A549 (cell line): ENCODE data around the gene VSTM1. TPM values are rescaled to one million over a fixed set of nuclear protein-coding genes. Genes with fewer than 3 reads are reported as not detected.

Experiments used
- ATAC-seq, 2 experiments: fragments of 200-7000 bp in 1 of 2; fragments of >200 bp in 1 of 2; cut with Nextera tagmentation in 1 of 2; cut with Tn5 transposase in 1 of 2; 3 replicates each; pipeline versions ENCODE4 v1.8.0 to v1.9.1; 2018 to 2020; ENCODE audit warnings: mild to moderate bottlenecking in 1 of 2, moderate library complexity in 1 of 2
- CTCF ChIA-PET: fragments of 300-600 bp; sonication (Branson Sonifier 250); formaldehyde crosslinking; extraction: SDS; loops from one replicate; lab custom pipeline; 2021; ENCODE audit warnings: antibody characterized with exemption, inconsistent platforms; lab: Yijun Ruan, JAX
- POLR2A ChIA-PET: fragments of 350-600 bp; formaldehyde crosslinking; extraction: SDS; loops from one replicate; lab custom pipeline; 2021; ENCODE audit warnings: antibody characterized with exemption, inconsistent platforms; lab: Yijun Ruan, JAX
- DNase-seq, 2 experiments: peaks; one replicate each; pipeline versions ENCODE4 v3.0.0 to v3.0.0-alpha.2; 2011 to 2016; ENCODE audit warnings: low read depth in 1 of 2, low spot score in 1 of 2
- FAIRE-seq: peaks from 2 replicates; lab custom pipeline; 2011; peaks lifted over from hg19 to GRCh38; lab: Jason Lieb, UNC
- H3K27ac ChIP-seq, 2 experiments: fragments of >200 bp; sonication (Bioruptor Twin); formaldehyde crosslinking; 3 replicates each; pipeline ENCODE4 v1.5.1; 2016 to 2017
- H3K4me1 ChIP-seq: fragments of >200 bp; sonication (Bioruptor Twin); formaldehyde crosslinking; 3 replicates; pipeline ENCODE4 v1.6.1; 2016
- H3K4me2 ChIP-seq: fragments of >200 bp; sonication (Bioruptor Twin); formaldehyde crosslinking; 3 replicates; pipeline ENCODE4 v1.6.1; 2016
- H3K4me3 ChIP-seq: fragments of >200 bp; sonication (Bioruptor Twin); formaldehyde crosslinking; 3 replicates; pipeline ENCODE4 v1.5.1; 2016
- H3K9me3 ChIP-seq: fragments of >200 bp; sonication (Bioruptor Twin); formaldehyde crosslinking; 3 replicates; pipeline ENCODE4 v1.6.1; 2016
- BHLHE40 ChIP-seq: IDR thresholded peaks from 2 replicates; pipeline ENCODE4 v1.6.1; 2012; ENCODE audit warnings: low read depth, low read length, inconsistent platforms
- CBX8 ChIP-seq: fragments of 200-600 bp; sonication (generic); IDR thresholded peaks from 2 replicates; pipeline ENCODE4 v1.6.1; 2016
- CEBPB ChIP-seq, 2 experiments: fragments of >200 bp in 1 of 2; sonication (Bioruptor Twin) in 1 of 2; formaldehyde crosslinking in 1 of 2; IDR thresholded peaks; 2 replicates each; pipeline ENCODE4 v1.6.1; 2012 to 2016
- CHD2 ChIP-seq: fragments of 150-350 bp; IDR thresholded peaks from 2 replicates; pipeline ENCODE4 v1.6.1; 2014; ENCODE audit warnings: low read length; ENCODE audit not compliant: partially characterized antibody
- CHD4 ChIP-seq: fragments of 200-600 bp; sonication (generic); IDR thresholded peaks from 2 replicates; pipeline ENCODE4 v1.6.1; 2016; ENCODE audit warnings: antibody characterized with exemption, mild to moderate bottlenecking, borderline replicate concordance
- FOXS1 ChIP-seq: fragments of 250-450 bp; sonication (Bioruptor Pico); IDR thresholded peaks from 2 replicates; pipeline ENCODE4 v1.5.0; 2020; ENCODE audit warnings: mild to moderate bottlenecking, moderate library complexity
- HES2 ChIP-seq: fragments of >200 bp; sonication (Bioruptor Twin); formaldehyde crosslinking; IDR thresholded peaks from 2 replicates; pipeline ENCODE4 v1.6.1; 2016
- HEYL ChIP-seq: fragments of 250-450 bp; sonication (Bioruptor Pico); IDR thresholded peaks from 2 replicates; pipeline ENCODE4 v1.8.0; 2021; ENCODE audit warnings: mild to moderate bottlenecking, moderate library complexity
- HOXA7 ChIP-seq: fragments of 250-450 bp; sonication (Bioruptor Pico); IDR thresholded peaks from 2 replicates; pipeline ENCODE4 v1.5.0; 2020; ENCODE audit warnings: mild to moderate bottlenecking, moderate library complexity
- JUN ChIP-seq, 2 experiments: fragments of >200 bp; sonication (Bioruptor Twin); formaldehyde crosslinking; IDR thresholded peaks; 2 replicates in 1 of 2; 3 replicates in 1 of 2; pipeline ENCODE4 v1.6.1; 2016 to 2017
- JUNB ChIP-seq: fragments of >200 bp; sonication (Bioruptor Twin); formaldehyde crosslinking; IDR thresholded peaks from 2 replicates; pipeline ENCODE4 v1.6.1; 2016
- MAZ ChIP-seq: fragments of 150-350 bp; IDR thresholded peaks from 2 replicates; pipeline ENCODE4 v1.6.1; 2014; ENCODE audit warnings: antibody characterized with exemption, low read depth, low read length, borderline replicate concordance
- NFE2L2 ChIP-seq: fragments of 150-350 bp; conservative IDR thresholded peaks from 2 replicates; pipeline ENCODE4 v1.6.1; 2014; ENCODE audit warnings: low read length
- NPAS2 ChIP-seq: fragments of 250-450 bp; sonication (Bioruptor Pico); IDR thresholded peaks from 2 replicates; pipeline ENCODE4 v1.8.0; 2022; ENCODE audit warnings: mild to moderate bottlenecking, moderate library complexity, borderline replicate concordance
- SMC3 ChIP-seq: fragments of >200 bp; sonication (Bioruptor Twin); formaldehyde crosslinking; IDR thresholded peaks from 3 replicates; pipeline ENCODE4 v1.6.1; 2018; ENCODE audit warnings: inconsistent platforms
- ZC3H11A ChIP-seq: fragments of 450-650 bp; IDR thresholded peaks from 2 replicates; pipeline ENCODE4 v1.6.1; 2014; ENCODE audit warnings: antibody characterized with exemption, mild to moderate bottlenecking
- ZNF302 ChIP-seq: fragments of 250-450 bp; sonication (Bioruptor Pico); IDR thresholded peaks from 2 replicates; pipeline ENCODE4 v1.9.0; 2021; ENCODE audit warnings: inconsistent platforms, mild to moderate bottlenecking, moderate library complexity
- WGBS: methylation state at CpG from one replicate; pipeline ENCODE4 v1.1.6; 2017; ENCODE audit errors: missing lambda C conversion rate; 5-methylcytosine and 5-hydroxymethylcytosine counted together
- polyA plus RNA-seq, 4 experiments: library from polyadenylated mRNA; depleted of rRNA in 3 of 4; stranded (reverse); fragments of >200 nt; fragmentation: RNase III in 1 of 4; extraction: RNeasy Plus Mini Kit Qiagen cat#74134 plus additional on column Dnase treatment in 1 of 4; gene quantifications; 2 replicates in 3 of 4; 3 replicates in 1 of 4; pipeline ENCODE4 v1.2.3, GENCODE V29; 2011 to 2017
- TF ChIP-seq, protein P1 (sequence below): fragments of 250-450 bp; sonication (Bioruptor Pico); IDR thresholded peaks from 2 replicates; pipeline ENCODE4 v1.5.0; 2020; ENCODE audit warnings: low read depth, mild to moderate bottlenecking, moderate library complexity
- TF ChIP-seq, protein P2 (sequence below): fragments of >200 bp; sonication (Bioruptor Twin); formaldehyde crosslinking; IDR thresholded peaks from 3 replicates; pipeline ENCODE4 v1.6.1; 2016
- TF ChIP-seq, protein P3 (sequence below): fragments of 250-450 bp; sonication (Bioruptor Pico); IDR thresholded peaks from 2 replicates; pipeline ENCODE4 v1.5.0; 2021; ENCODE audit warnings: mild to moderate bottlenecking, moderate library complexity, borderline replicate concordance
- TF ChIP-seq, protein P4 (sequence below): fragments of 450-650 bp; IDR thresholded peaks from 2 replicates; pipeline ENCODE4 v1.6.1; 2014; ENCODE audit warnings: antibody characterized with exemption

Gene VSTM1
- polyA plus RNA-seq, 2 of the 4 experiments (the other 2 are of a cell fraction): 0.25 to 0.50 TPM

DNA sequence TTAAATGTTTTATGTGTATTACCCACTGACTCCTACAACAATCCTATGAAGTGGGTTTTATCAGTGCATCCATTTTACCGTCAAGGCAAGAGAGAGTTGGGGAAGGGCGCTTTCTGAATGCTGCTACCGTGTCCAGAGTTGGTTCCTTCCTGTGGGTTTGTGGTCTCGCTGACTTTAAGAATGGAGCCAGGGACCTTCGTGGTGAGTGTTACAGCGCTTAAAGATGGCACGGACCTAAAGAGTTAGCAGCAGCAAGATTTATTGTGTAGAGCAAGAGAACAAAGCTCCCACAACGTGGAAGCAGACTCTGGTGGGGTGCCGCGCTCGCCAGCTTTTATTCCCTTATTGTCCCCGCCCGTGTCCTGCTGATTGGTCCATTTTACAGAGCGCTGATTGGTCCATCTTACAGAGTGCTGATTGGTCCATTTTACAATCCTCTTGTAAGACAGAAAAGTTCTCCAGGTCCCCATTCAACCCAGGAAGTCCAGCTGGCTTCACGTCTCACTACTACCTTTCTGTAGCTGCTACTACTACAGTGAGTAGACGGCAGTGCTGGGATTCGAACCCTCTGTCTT is 30.8 kb upstream of the VSTM1 start (continued):
- no peak for TF ChIP-seq BHLHE40
- TF ChIP-seq CEBPB (IDR thresholded peaks at IDR 0.05): no peak
- TF ChIP-seq CHD2: no peak
- no peak for TF ChIP-seq HOXA7 (CRISPR knock-in tag)
- TF ChIP-seq CBX8: no peak
- TF ChIP-seq CHD4: no peak

- ChIA-PET POLR2A (no interaction called here), CTCF (interaction anchor here (1.0 to 2.5 kb wide), 5 partner anchors 11 to 276 kb away, joined by 3 to 8 read pairs (median 4); no protein-coding TSS in a partner anchor)
- no peak overlapping the region for H3K4me2 ChIP-seq
- 10% methylated on average over 3 of the region's 3 CpGs for WGBS
- no peak overlapping the region for H3K27ac ChIP-seq
- no peak for DNase-seq
- FAIRE-seq: no peak
- H3K9me3 ChIP-seq: peaks cover 40% of the 10 kb centered on the region
- no peaks in the 10 kb centered on the region for H3K4me1 ChIP-seq
- TF ChIP-seq NFE2L2: no peak
- TF ChIP-seq JUN (IDR thresholded peaks at IDR 0.05): no peak
- TF ChIP-seq, protein P1, sequence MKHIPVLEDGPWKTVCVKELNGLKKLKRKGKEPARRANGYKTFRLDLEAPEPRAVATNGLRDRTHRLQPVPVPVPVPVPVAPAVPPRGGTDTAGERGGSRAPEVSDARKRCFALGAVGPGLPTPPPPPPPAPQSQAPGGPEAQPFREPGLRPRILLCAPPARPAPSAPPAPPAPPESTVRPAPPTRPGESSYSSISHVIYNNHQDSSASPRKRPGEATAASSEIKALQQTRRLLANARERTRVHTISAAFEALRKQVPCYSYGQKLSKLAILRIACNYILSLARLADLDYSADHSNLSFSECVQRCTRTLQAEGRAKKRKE (CRISPR knock-in tag): no peak
- TF ChIP-seq BHLHE40: no peak
- no peak for TF ChIP-seq SMC3
- TF ChIP-seq ZC3H11A: no peak
- no peak for TF ChIP-seq FOXS1 (CRISPR knock-in tag)
- no peak for TF ChIP-seq JUNB
- TF ChIP-seq, protein P2, sequence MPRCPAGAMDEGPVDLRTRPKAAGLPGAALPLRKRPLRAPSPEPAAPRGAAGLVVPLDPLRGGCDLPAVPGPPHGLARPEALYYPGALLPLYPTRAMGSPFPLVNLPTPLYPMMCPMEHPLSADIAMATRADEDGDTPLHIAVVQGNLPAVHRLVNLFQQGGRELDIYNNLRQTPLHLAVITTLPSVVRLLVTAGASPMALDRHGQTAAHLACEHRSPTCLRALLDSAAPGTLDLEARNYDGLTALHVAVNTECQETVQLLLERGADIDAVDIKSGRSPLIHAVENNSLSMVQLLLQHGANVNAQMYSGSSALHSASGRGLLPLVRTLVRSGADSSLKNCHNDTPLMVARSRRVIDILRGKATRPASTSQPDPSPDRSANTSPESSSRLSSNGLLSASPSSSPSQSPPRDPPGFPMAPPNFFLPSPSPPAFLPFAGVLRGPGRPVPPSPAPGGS: no peak
- no peak for TF ChIP-seq HES2
- no peak overlapping the region for H3K4me3 ChIP-seq
- ATAC-seq: no peak
These were observed 20.7 kb upstream of the VSTM1 start for GRCh38 chr19:54084410-54084809.

- Histone ChIP-seq H3K4me1 (no peaks in the 10 kb centered on the region), H3K4me2 (no peak within 1 kb of the TSS), H3K9me3 (peaks cover 42% of the 10 kb centered on the region), H3K27ac (no peak within 1 kb of the TSS), H3K4me3 (no peak within 1 kb of the TSS)
- CTCF ChIA-PET: no interaction called here
- FAIRE-seq: no peak
- TF ChIP-seq NPAS2 (CRISPR knock-in tag): no peak
- TF ChIP-seq MAZ: no peak
- no peak for TF ChIP-seq HEYL (CRISPR knock-in tag)
- TF ChIP-seq ZNF302 (CRISPR knock-in tag): no peak
- TF ChIP-seq CEBPB (IDR thresholded peaks at IDR 0.05): no peak
- POLR2A ChIA-PET: no interaction called here
- peak in 1 of 2 experiments; percentile 32; a peak in 2 of 6 replicates for ATAC-seq
- no peak for DNase-seq
- WGBS: 37% methylated on average over 7 of the region's 7 CpGs
These were observed 17.3 kb upstream of the VSTM1 start, which contains the start of gene TARM1 for GRCh38 chr19:54081032-54081431. Gene TARM1, minus strand, starts transcription at chr19:54081365. Its CDS starts 25 bp downstream, at chr19:54081340.

- no peak for DNase-seq
- POLR2A ChIA-PET: no interaction called here
- FAIRE-seq: no peak
- peaks cover 16% of the 10 kb centered on the region for H3K9me3 ChIP-seq
- CTCF ChIA-PET: interaction anchor here (1.3 kb wide), 1 partner anchor 10 kb away, joined by 4 read pairs; no protein-coding TSS in a partner anchor
- 53% methylated on average over 5 of the region's 5 CpGs for WGBS
- H3K4me2 ChIP-seq: no peak overlapping the region
- no peak overlapping the region for H3K27ac ChIP-seq
- no peak for ATAC-seq
- TF ChIP-seq, protein P3, sequence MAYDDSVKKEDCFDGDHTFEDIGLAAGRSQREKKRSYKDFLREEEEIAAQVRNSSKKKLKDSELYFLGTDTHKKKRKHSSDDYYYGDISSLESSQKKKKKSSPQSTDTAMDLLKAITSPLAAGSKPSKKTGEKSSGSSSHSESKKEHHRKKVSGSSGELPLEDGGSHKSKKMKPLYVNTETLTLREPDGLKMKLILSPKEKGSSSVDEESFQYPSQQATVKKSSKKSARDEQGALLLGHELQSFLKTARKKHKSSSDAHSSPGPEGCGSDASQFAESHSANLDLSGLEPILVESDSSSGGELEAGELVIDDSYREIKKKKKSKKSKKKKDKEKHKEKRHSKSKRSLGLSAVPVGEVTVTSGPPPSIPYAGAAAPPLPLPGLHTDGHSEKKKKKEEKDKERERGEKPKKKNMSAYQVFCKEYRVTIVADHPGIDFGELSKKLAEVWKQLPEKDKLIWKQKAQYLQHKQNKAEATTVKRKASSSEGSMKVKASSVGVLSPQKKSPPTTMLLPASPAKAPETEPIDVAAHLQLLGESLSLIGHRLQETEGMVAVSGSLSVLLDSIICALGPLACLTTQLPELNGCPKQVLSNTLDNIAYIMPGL (CRISPR knock-in tag): no peak
- TF ChIP-seq, protein P4, sequence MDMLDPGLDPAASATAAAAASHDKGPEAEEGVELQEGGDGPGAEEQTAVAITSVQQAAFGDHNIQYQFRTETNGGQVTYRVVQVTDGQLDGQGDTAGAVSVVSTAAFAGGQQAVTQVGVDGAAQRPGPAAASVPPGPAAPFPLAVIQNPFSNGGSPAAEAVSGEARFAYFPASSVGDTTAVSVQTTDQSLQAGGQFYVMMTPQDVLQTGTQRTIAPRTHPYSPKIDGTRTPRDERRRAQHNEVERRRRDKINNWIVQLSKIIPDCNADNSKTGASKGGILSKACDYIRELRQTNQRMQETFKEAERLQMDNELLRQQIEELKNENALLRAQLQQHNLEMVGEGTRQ: no peak
- H3K4me3 ChIP-seq: no peak overlapping the region
- no peaks in the 10 kb centered on the region for H3K4me1 ChIP-seq
These were observed 13.6 kb upstream of the VSTM1 start for GRCh38 chr19:54077334-54077733.
